Panc1 (cell line): Measurements from ENCODE around the gene CAP1. TPM values are rescaled to one million over a fixed set of nuclear protein-coding genes. Genes with fewer than 3 reads are reported as not detected.

ENCODE experiments used
- ATAC-seq: fragments of 200-7000 bp; cut with Tn5 transposase; 2 replicates; pipeline ENCODE4 v1.9.1; 2020; ENCODE audit warnings: mild to moderate bottlenecking, moderate library complexity
- BruUV-seq: library from RNA; stranded (reverse); fragments of 400-500 nt; replicated peaks from 2 replicates; lab custom pipeline; 2021; lab: Mats Ljungman, UMichigan
- CTCF ChIA-PET: fragments of 300-600 bp; sonication (Branson Sonifier 250); formaldehyde crosslinking; loops from one replicate; lab custom pipeline; 2022; ENCODE audit warnings: antibody characterized with exemption; lab: Charles Lee
- POLR2A ChIA-PET: fragments of 300-600 bp; sonication (Branson Sonifier 250); formaldehyde crosslinking; loops from one replicate; lab custom pipeline; 2022; ENCODE audit warnings: antibody characterized with exemption; lab: Charles Lee
- DNase-seq: peaks from one replicate; pipeline ENCODE4 v3.0.0-alpha.2; 2010; ENCODE audit warnings: low read depth, low spot score
- H3K27ac ChIP-seq: 2 replicates; pipeline ENCODE4 v1.5.1; 2011; ENCODE audit warnings: mild to moderate bottlenecking, low read length, inconsistent platforms
- H3K27me3 ChIP-seq: fragments of 200-500 bp; sonication (Bioruptor generic); 2 replicates; pipeline ENCODE4 v1.6.0; 2014; ENCODE audit warnings: low read length, inconsistent platforms; ENCODE audit not compliant: control insufficient read depth, insufficient read depth
- H3K36me3 ChIP-seq: fragments of 200-500 bp; sonication (Bioruptor generic); 2 replicates; pipeline ENCODE4 v1.5.1; 2014; ENCODE audit warnings: inconsistent platforms, mild to moderate bottlenecking, low read length, moderate library complexity; ENCODE audit not compliant: control insufficient read depth, insufficient read depth
- H3K4me1 ChIP-seq: 2 replicates; pipeline ENCODE4 v1.5.1; 2011; ENCODE audit warnings: inconsistent platforms, mild to moderate bottlenecking, low read length, moderate library complexity; ENCODE audit not compliant: control insufficient read depth, insufficient read depth
- H3K4me3 ChIP-seq, 2 experiments: 2 replicates each; pipeline ENCODE4 v1.5.1; 2011 to 2012; ENCODE audit warnings: low read depth in 2 of 2, low read length in 2 of 2, mild to moderate bottlenecking in 2 of 2, inconsistent platforms in 1 of 2, moderate library complexity in 1 of 2
- H3K9me3 ChIP-seq: fragments of 200-500 bp; sonication (Bioruptor generic); 2 replicates; pipeline ENCODE4 v1.5.1; 2014; ENCODE audit warnings: low read depth, mild to moderate bottlenecking, inconsistent platforms, low read length, moderate library complexity; ENCODE audit not compliant: control insufficient read depth, insufficient read depth
- POLR2AphosphoS5 ChIP-seq: IDR thresholded peaks from 2 replicates; pipeline ENCODE4 v1.6.1; 2012; ENCODE audit warnings: mild to moderate bottlenecking, low read depth, low read length, moderate library complexity
- SIN3A ChIP-seq: IDR thresholded peaks from 2 replicates; pipeline ENCODE4 v1.6.1; 2012; ENCODE audit warnings: low read depth, mild to moderate bottlenecking, low read length, moderate library complexity, borderline replicate concordance; ENCODE audit not compliant: insufficient read depth
- TCF7L2 ChIP-seq: IDR thresholded peaks from 2 replicates; pipeline ENCODE4 v1.6.1; 2011; ENCODE audit warnings: mild to moderate bottlenecking, low read depth, low read length, inconsistent platforms
- in situ Hi-C: cut with HindIII; loops from 2 replicates; pipeline ENCODE4 v1.10.0; 2016; ENCODE audit warnings: low sequenced_read_pairs, low pct_unique_long_range_greater_than_20kb
- intact Hi-C: fragments of 100-400 bp; cut with micrococcal nuclease; formaldehyde crosslinking; loops from one replicate; pipeline ENCODE4 v1.10.0; 2022; ENCODE audit not compliant: unreplicated experiment
- total RNA-seq: library from RNA; stranded (reverse); gene quantifications from one replicate; pipeline ENCODE4 v1.2.1, GENCODE V29; 2021; ENCODE audit not compliant: unreplicated experiment
- TF ChIP-seq, protein P1 (sequence below): fragments of 450-650 bp; IDR thresholded peaks from 2 replicates; pipeline ENCODE4 v1.5.1; 2017; ENCODE audit warnings: mild to moderate bottlenecking
- TF ChIP-seq, protein P2 (sequence below), 2 experiments: IDR thresholded peaks; 2 replicates each; pipeline ENCODE4 v1.6.1; 2011 to 2012; ENCODE audit warnings: low read depth in 2 of 2, control low read depth in 1 of 2, low read length in 1 of 2, mild to moderate bottlenecking in 1 of 2, moderate library complexity in 1 of 2; ENCODE audit not compliant: insufficient read depth in 1 of 2

Gene CAP1
- total RNA-seq, 1 experiment from 2014 or later: 463 TPM

DNA sequence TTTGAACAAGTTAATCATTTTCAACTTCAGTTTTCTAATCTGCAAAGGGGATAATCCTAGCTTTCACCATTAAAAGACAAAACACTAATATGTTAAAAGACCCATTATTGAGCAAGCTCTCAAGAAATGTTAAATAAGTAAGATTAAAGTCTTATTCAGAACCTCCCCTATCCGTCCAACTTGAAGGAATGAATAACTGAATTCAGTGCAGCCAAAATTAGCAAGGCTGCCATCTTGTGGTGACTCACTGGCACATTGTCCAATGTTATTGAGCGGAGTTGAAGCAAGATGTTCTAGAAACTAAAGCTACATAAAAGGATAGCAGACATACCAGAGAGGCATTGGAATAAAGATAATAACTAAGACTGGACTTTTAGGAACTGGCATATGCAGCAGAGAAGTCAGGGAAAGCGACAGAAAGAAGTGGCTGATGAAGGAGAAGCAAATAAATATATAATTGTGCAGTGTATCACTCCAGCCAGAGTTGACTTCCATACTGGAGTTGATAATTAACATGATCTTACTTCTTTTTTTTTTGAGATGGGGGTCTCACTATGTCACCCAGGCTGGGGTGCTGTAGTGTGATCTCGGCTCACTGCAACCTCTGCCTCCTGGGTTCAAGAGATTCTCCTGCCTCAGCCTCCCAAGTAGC, 8.2 kb upstream of the CAP1 start:
- in situ Hi-C loops (no loop called here), intact Hi-C loops (loop anchor here (2.0 to 10.0 kb wide), 3 partner anchors 58 to 215 kb away; no protein-coding TSS in a partner anchor)
- CTCF ChIA-PET: interaction anchor here (0.6 to 2.0 kb wide), 6 partner anchors 15 to 426 kb away, joined by 3 to 23 read pairs (median 6); no protein-coding TSS in a partner anchor
- 0 out of 2 replicates have a peak, but pooled peaks cover 3% of the 10 kb centered on the region for H3K4me1 ChIP-seq
- H3K27me3 ChIP-seq: peaks cover 3% of the 10 kb centered on the region; the same call in 1 of the 2 replicates
- no peak overlapping the region for H3K27ac ChIP-seq
- H3K36me3 ChIP-seq: no peaks in the 10 kb centered on the region
- no peak for TF ChIP-seq TCF7L2
- no peak for TF ChIP-seq POLR2AphosphoS5
- TF ChIP-seq, protein P1, sequence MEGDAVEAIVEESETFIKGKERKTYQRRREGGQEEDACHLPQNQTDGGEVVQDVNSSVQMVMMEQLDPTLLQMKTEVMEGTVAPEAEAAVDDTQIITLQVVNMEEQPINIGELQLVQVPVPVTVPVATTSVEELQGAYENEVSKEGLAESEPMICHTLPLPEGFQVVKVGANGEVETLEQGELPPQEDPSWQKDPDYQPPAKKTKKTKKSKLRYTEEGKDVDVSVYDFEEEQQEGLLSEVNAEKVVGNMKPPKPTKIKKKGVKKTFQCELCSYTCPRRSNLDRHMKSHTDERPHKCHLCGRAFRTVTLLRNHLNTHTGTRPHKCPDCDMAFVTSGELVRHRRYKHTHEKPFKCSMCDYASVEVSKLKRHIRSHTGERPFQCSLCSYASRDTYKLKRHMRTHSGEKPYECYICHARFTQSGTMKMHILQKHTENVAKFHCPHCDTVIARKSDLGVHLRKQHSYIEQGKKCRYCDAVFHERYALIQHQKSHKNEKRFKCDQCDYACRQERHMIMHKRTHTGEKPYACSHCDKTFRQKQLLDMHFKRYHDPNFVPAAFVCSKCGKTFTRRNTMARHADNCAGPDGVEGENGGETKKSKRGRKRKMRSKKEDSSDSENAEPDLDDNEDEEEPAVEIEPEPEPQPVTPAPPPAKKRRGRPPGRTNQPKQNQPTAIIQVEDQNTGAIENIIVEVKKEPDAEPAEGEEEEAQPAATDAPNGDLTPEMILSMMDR: peak; percentile 79
- TF ChIP-seq, protein P2, sequence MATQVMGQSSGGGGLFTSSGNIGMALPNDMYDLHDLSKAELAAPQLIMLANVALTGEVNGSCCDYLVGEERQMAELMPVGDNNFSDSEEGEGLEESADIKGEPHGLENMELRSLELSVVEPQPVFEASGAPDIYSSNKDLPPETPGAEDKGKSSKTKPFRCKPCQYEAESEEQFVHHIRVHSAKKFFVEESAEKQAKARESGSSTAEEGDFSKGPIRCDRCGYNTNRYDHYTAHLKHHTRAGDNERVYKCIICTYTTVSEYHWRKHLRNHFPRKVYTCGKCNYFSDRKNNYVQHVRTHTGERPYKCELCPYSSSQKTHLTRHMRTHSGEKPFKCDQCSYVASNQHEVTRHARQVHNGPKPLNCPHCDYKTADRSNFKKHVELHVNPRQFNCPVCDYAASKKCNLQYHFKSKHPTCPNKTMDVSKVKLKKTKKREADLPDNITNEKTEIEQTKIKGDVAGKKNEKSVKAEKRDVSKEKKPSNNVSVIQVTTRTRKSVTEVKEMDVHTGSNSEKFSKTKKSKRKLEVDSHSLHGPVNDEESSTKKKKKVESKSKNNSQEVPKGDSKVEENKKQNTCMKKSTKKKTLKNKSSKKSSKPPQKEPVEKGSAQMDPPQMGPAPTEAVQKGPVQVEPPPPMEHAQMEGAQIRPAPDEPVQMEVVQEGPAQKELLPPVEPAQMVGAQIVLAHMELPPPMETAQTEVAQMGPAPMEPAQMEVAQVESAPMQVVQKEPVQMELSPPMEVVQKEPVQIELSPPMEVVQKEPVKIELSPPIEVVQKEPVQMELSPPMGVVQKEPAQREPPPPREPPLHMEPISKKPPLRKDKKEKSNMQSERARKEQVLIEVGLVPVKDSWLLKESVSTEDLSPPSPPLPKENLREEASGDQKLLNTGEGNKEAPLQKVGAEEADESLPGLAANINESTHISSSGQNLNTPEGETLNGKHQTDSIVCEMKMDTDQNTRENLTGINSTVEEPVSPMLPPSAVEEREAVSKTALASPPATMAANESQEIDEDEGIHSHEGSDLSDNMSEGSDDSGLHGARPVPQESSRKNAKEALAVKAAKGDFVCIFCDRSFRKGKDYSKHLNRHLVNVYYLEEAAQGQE (IDR thresholded peaks at IDR 0.05; ENCODE audit: insufficient read depth in 1 of 2, low read depth in 2 of 2, low read length in 1 of 2): no peak
- no TSS peak for BruUV-seq
- H3K4me3 ChIP-seq: no peak overlapping the region
- H3K9me3 ChIP-seq: no peaks in the 10 kb centered on the region
- POLR2A ChIA-PET: no interaction called here
- DNase-seq: peak; percentile 48
- peak; percentile 90 for ATAC-seq

DNA sequence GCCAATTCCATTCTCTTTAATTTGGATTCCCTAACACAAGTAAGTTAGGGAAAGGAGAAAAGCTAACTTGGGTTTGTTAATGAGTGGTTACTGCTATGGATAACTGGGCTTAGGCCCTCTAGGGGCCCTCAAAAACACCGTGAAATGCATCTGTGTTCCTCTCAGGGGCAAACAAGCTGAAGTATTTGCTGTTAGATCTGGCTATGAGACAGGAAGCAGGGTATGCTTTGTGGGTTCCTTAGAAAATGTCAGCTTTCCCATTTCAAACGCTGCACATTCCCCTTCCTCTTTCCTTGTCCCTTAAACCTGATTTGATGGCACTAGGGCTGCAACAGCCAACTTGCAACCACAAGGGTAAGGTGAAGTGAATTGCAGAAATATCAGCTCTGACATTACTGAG, 5.7 kb upstream of the CAP1 start:
- Histone ChIP-seq H3K4me1 (peaks cover 9% of the 10 kb centered on the region), H3K9me3 (no peaks in the 10 kb centered on the region), H3K27me3 (no peaks in the 10 kb centered on the region; the same call in 1 of the 2 replicates), H3K27ac (no peak overlapping the region), H3K36me3 (peaks cover 5% of the 10 kb centered on the region; the same call in 1 of the 2 replicates), H3K4me3 (no peak overlapping the region)
- no TSS peak for BruUV-seq
- intact Hi-C loops: loop anchor here (5.0 to 10.0 kb wide), 2 partner anchors 60 to 218 kb away; no protein-coding TSS in a partner anchor
- DNase-seq (no peak), ATAC-seq (no peak)
- TF ChIP-seq SIN3A (no peak), POLR2AphosphoS5 (no peak), TCF7L2 (no peak)
- TF ChIP-seq, protein P1: no peak
- TF ChIP-seq, protein P2 (IDR thresholded peaks at IDR 0.05; ENCODE audit: insufficient read depth in 1 of 2, low read depth in 2 of 2, low read length in 1 of 2): no peak
- in situ Hi-C loops: no loop called here
- ChIA-PET CTCF (no interaction called here), POLR2A (no interaction called here)
